ENCODE data around the gene NT5C2.
"Not testable (repeated sequence)": the region's sequence is repeated elsewhere in the genome, so short reads cannot be mapped to it uniquely, and the experiment has no call there.

NT5C2 gene

DNA sequence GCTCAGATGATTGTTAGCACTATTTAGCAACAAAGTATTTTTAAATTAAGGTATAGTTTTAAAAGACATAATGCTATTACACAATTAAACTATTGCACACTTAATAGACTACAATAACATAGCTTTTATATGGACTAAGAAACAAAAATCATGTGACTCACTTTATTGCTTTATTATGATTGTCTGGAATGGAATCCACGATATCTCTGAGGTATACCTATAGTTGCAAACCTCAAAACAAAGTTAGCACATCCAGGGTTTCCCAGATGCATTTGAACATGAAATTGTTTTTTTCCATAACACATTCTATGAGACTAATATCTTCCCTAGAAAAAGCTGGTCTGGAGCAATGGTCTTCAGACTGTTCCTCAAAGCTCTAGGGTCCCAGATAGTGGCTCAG is 34.3 kb upstream of the NT5C2 start:
- Histone ChIP-seq H3K79me2 (ENCODE audit: low read length) (no peaks in the 10 kb centered on the region), H3F3A (ENCODE audit: insufficient read depth, low read length) (no peaks in the 10 kb centered on the region), H3K4me2 (ENCODE audit: low read depth, low read length) (no peak overlapping the region), H3K27ac (ENCODE audit: low read length) (no peak overlapping the region), H3K4me3 (ENCODE audit: low read length) (no peak overlapping the region), H2AFZ (ENCODE audit: low read length) (no peak overlapping the region), H3K4me1 (ENCODE audit: low read length) (no peaks in the 10 kb centered on the region), H4K20me1 (ENCODE audit: insufficient read depth, low read length) (no peaks in the 10 kb centered on the region), H3K9ac (ENCODE audit: low read length) (no peak overlapping the region), H3K36me3 (replicated peaks; ENCODE audit: insufficient read depth, low read length) (no peaks in the 10 kb centered on the region), H3K27me3 (replicated peaks; ENCODE audit: insufficient read depth, low read length) (no peaks in the 10 kb centered on the region), H3K9me3 (replicated peaks; ENCODE audit: insufficient read depth, low read length) (no peaks in the 10 kb centered on the region), H3K9me2 (replicated peaks; ENCODE audit: insufficient read depth, low read length) (no peaks in the 10 kb centered on the region)
- no peak for DNase-seq
- no peak for TF ChIP-seq EZH2 (optimal IDR thresholded peaks at IDR 0.05; ENCODE audit: low read depth, low read length)
- TF ChIP-seq, protein P1, sequence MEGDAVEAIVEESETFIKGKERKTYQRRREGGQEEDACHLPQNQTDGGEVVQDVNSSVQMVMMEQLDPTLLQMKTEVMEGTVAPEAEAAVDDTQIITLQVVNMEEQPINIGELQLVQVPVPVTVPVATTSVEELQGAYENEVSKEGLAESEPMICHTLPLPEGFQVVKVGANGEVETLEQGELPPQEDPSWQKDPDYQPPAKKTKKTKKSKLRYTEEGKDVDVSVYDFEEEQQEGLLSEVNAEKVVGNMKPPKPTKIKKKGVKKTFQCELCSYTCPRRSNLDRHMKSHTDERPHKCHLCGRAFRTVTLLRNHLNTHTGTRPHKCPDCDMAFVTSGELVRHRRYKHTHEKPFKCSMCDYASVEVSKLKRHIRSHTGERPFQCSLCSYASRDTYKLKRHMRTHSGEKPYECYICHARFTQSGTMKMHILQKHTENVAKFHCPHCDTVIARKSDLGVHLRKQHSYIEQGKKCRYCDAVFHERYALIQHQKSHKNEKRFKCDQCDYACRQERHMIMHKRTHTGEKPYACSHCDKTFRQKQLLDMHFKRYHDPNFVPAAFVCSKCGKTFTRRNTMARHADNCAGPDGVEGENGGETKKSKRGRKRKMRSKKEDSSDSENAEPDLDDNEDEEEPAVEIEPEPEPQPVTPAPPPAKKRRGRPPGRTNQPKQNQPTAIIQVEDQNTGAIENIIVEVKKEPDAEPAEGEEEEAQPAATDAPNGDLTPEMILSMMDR (IDR thresholded peaks at IDR 0.05; ENCODE audit: low read length): no peak
- TF ChIP-seq EZH2phosphoT487 (IDR thresholded peaks at IDR 0.05; ENCODE audit: low read length): no peak

DNA sequence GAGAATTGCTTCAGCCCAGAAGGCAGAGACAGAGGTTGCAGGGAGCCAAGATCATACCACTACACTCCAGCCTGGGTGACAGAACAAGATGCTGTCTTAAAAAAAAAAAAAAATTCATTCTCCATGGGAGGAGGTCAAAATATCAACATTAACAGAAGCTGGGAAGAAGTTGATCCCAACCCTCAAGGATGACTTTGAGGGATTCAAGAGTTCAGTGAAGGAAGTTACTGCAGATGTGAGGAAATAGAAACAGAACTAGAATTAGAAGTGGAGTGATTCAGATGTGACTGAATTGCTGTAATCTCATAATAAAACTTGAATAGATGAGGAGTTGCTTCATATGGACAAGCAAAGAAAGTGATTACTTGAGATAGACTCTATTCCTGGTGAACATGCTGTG is 32.9 kb upstream of the NT5C2 start:
- no peaks in the 10 kb centered on the region for H3K9me3 ChIP-seq (replicated peaks; ENCODE audit: insufficient read depth, low read length)
- no peaks in the 10 kb centered on the region for H3K9me2 ChIP-seq (replicated peaks; ENCODE audit: insufficient read depth, low read length)
- DNase-seq: no peak
- no peaks in the 10 kb centered on the region for H3K79me2 ChIP-seq (ENCODE audit: low read length)
- H3K27me3 ChIP-seq (replicated peaks; ENCODE audit: insufficient read depth, low read length): no peaks in the 10 kb centered on the region
- no peak overlapping the region for H3K27ac ChIP-seq (ENCODE audit: low read length)
- H3K4me1 ChIP-seq (ENCODE audit: low read length): no peaks in the 10 kb centered on the region
- no peaks in the 10 kb centered on the region for H3F3A ChIP-seq (ENCODE audit: insufficient read depth, low read length)
- no peak overlapping the region for H3K4me2 ChIP-seq (ENCODE audit: low read depth, low read length)
- no peak for TF ChIP-seq EZH2phosphoT487 (IDR thresholded peaks at IDR 0.05; ENCODE audit: low read length)
- TF ChIP-seq, protein P1 (IDR thresholded peaks at IDR 0.05; ENCODE audit: low read length): no peak
- no peak for TF ChIP-seq EZH2 (optimal IDR thresholded peaks at IDR 0.05; ENCODE audit: low read depth, low read length)
- H3K36me3 ChIP-seq (replicated peaks; ENCODE audit: insufficient read depth, low read length): no peaks in the 10 kb centered on the region
- H3K4me3 ChIP-seq (ENCODE audit: low read length): no peak overlapping the region
- H4K20me1 ChIP-seq (ENCODE audit: insufficient read depth, low read length): no peaks in the 10 kb centered on the region
- H3K9ac ChIP-seq (ENCODE audit: low read length): no peak overlapping the region
- H2AFZ ChIP-seq (ENCODE audit: low read length): no peak overlapping the region

DNA sequence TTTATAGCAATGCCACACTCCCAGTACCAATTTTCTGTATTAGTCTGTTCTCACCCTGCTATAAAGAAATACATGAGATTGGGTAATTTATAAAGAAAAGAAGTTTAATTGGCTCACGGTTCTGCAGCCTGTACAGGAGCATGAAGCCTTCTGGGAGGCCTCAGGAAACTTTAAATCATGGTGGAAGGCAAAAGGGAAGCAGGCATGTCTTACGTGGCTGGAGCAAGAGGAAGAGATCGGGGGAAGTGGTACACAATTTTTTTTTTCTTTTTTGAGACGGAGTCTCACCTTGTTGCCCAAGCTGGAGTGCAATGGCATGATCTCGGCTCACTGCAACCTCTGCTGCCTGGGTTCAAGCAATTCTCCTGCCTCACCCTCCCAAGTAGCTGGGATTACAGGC is 31.6 kb upstream of the NT5C2 start:
- H3K36me3 ChIP-seq (replicated peaks; ENCODE audit: insufficient read depth, low read length); H2AFZ ChIP-seq (ENCODE audit: low read length); H3K9ac ChIP-seq (ENCODE audit: low read length); H3K9me3 ChIP-seq (replicated peaks; ENCODE audit: insufficient read depth, low read length); H4K20me1 ChIP-seq (ENCODE audit: insufficient read depth, low read length); H3K9me2 ChIP-seq (replicated peaks; ENCODE audit: insufficient read depth, low read length); H3K79me2 ChIP-seq (ENCODE audit: low read length); H3K4me2 ChIP-seq (ENCODE audit: low read depth, low read length); H3K27ac ChIP-seq (ENCODE audit: low read length); H3K4me3 ChIP-seq (ENCODE audit: low read length); DNase-seq; H3F3A ChIP-seq (ENCODE audit: insufficient read depth, low read length); H3K4me1 ChIP-seq (ENCODE audit: low read length); H3K27me3 ChIP-seq (replicated peaks; ENCODE audit: insufficient read depth, low read length): not testable (repeated sequence)

DNA sequence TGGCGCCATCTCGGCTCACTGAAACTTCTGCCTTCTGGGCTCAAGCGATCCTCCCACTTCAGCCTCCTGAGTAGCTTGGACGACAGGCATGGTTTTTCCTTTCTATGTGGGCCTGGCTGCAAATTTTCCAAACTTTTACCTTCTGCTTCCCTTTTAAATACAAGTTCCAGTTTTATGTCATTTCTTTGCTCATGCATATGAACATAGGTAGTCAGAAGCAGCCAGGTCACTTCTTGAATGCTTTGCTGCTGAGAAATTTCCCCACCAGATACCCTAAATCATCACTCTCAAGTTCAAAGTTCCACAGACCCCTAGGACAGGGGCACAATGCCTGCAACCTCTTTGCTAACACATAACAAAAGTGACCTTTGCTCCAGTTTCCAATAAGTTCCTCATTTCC is 31.1 kb upstream of the NT5C2 start:
- no peaks in the 10 kb centered on the region for H3K79me2 ChIP-seq (ENCODE audit: low read length)
- H3K27me3 ChIP-seq (replicated peaks; ENCODE audit: insufficient read depth, low read length): no peaks in the 10 kb centered on the region
- H3K4me3 ChIP-seq (ENCODE audit: low read length): no peak overlapping the region
- H3K27ac ChIP-seq (ENCODE audit: low read length): no peak overlapping the region
- H3K9me3 ChIP-seq (replicated peaks; ENCODE audit: insufficient read depth, low read length): no peaks in the 10 kb centered on the region
- H3K4me1 ChIP-seq (ENCODE audit: low read length): no peaks in the 10 kb centered on the region
- no peak overlapping the region for H2AFZ ChIP-seq (ENCODE audit: low read length)
- H3K9me2 ChIP-seq (replicated peaks; ENCODE audit: insufficient read depth, low read length): no peaks in the 10 kb centered on the region
- no peak for DNase-seq
- TF ChIP-seq, protein P1 (IDR thresholded peaks at IDR 0.05; ENCODE audit: low read length): no peak
- H4K20me1 ChIP-seq (ENCODE audit: insufficient read depth, low read length): no peaks in the 10 kb centered on the region
- no peaks in the 10 kb centered on the region for H3F3A ChIP-seq (ENCODE audit: insufficient read depth, low read length)
- no peak overlapping the region for H3K9ac ChIP-seq (ENCODE audit: low read length)
- no peak overlapping the region for H3K4me2 ChIP-seq (ENCODE audit: low read depth, low read length)
- no peaks in the 10 kb centered on the region for H3K36me3 ChIP-seq (replicated peaks; ENCODE audit: insufficient read depth, low read length)

DNA sequence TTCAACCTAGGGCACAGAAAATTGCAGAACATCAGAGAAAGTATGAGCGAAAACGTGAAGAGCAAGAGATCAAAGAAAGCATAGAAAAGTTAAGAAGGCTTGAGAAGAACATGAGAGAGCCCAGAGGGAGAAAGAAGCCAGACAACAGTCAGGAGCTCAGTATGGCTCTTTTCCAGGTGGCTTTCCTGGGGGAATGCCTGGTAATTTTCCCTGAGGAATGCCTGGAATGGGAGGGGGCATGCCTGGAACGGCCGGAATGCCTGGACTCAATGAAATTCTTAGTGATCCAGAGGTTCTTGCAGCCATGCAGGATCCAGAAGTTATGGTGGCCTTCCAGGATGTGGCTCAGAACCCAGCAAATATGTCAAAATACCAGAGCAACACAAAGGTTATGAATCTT is 23.3 kb upstream of the NT5C2 start:
- not testable (repeated sequence) for H3K9me3 ChIP-seq (replicated peaks; ENCODE audit: insufficient read depth, low read length); H3K9me2 ChIP-seq (replicated peaks; ENCODE audit: insufficient read depth, low read length); H3K27me3 ChIP-seq (replicated peaks; ENCODE audit: insufficient read depth, low read length); H3K4me1 ChIP-seq (ENCODE audit: low read length); H2AFZ ChIP-seq (ENCODE audit: low read length); H3K9ac ChIP-seq (ENCODE audit: low read length); H3K36me3 ChIP-seq (replicated peaks; ENCODE audit: insufficient read depth, low read length); DNase-seq; H3K79me2 ChIP-seq (ENCODE audit: low read length); H3K27ac ChIP-seq (ENCODE audit: low read length); H4K20me1 ChIP-seq (ENCODE audit: insufficient read depth, low read length); H3K4me3 ChIP-seq (ENCODE audit: low read length); H3F3A ChIP-seq (ENCODE audit: insufficient read depth, low read length); H3K4me2 ChIP-seq (ENCODE audit: low read depth, low read length)
